ENCODE results near the gene TRAK1.

Gene TRAK1

GRCh38 chr3:42224178-42224577 is 133.0 kb downstream of the TRAK1 start:
- Histone ChIP-seq H3K4me2 (ENCODE audit: low read depth, low read length, poor library complexity, severe bottlenecking) (no peak overlapping the region), H4K20me1 (ENCODE audit: insufficient read depth, low read length, poor library complexity, severe bottlenecking) (no peaks in the 10 kb centered on the region), H3K9ac (ENCODE audit: low read depth, low read length, poor library complexity, severe bottlenecking) (no peak overlapping the region), H3K9me3 (ENCODE audit: insufficient read depth, low read depth, low read length) (no peaks in the 10 kb centered on the region), H3K27me3 (ENCODE audit: insufficient read depth, low read length, poor library complexity, severe bottlenecking) (no peaks in the 10 kb centered on the region), H2AFZ (ENCODE audit: low read length) (no peak overlapping the region), H3K4me1 (ENCODE audit: insufficient read depth, low read length, poor library complexity, severe bottlenecking) (no peaks in the 10 kb centered on the region), H3K79me2 (ENCODE audit: insufficient read depth, low read length) (no peaks in the 10 kb centered on the region), H3F3A (ENCODE audit: low read depth) (no peaks in the 10 kb centered on the region), H3K4me3 (ENCODE audit: low read length, poor library complexity, severe bottlenecking) (no peak overlapping the region), H3K36me3 (ENCODE audit: insufficient read depth, low read length) (peaks cover 41% of the 10 kb centered on the region; the same call in 1 of the 2 replicates), H3K9me2 (replicated peaks; ENCODE audit: low read depth, low read length) (no peaks in the 10 kb centered on the region)
- TF ChIP-seq EZH2phosphoT487 (IDR thresholded peaks at IDR 0.05; ENCODE audit: borderline replicate concordance): no peak
- TF ChIP-seq CTCF (conservative IDR thresholded peaks at IDR 0.05; ENCODE audit: low read length): no peak

DNA sequence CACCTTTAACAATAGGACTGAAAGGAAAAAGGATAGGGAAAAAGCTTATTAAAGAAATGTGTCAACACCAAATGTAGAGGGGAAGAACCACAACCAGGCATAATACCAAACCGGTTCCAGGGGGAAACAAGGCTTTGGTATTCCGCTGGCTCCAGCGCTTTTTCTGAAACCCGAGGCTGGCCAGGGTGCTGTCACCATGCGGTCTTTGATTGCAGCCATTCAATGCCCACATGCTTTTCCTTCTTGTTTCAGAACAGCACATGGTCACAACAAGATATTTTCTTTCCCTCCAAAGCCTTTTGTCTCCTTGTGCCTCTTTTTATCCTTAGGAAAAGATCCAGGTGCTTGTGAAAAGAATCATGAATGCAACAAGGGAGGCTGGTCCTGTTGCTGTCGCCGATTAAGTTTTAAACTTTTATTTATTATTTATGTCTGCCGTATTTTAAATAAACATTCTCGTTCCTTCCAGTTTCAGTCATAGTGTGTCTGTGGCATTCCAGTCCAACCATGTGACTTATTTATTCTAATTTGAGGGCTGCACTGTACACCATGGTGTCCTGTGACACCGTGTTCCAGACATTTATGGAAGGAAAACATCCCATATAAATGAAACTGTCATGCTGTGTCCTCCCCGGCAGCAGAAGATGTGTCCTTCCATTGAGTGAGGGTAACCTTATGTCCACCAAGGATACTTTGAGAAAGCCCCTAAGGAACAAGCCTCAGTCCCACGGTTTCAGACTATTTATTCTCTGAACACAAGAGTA is 133.7 kb downstream of the TRAK1 start:
- H4K20me1 ChIP-seq (ENCODE audit: insufficient read depth, low read length, poor library complexity, severe bottlenecking): no peaks in the 10 kb centered on the region
- TF ChIP-seq CTCF (conservative IDR thresholded peaks at IDR 0.05; ENCODE audit: low read length) (no peak), EZH2phosphoT487 (IDR thresholded peaks at IDR 0.05; ENCODE audit: borderline replicate concordance) (no peak)
- peaks cover 41% of the 10 kb centered on the region; the same call in 1 of the 2 replicates for H3K36me3 ChIP-seq (ENCODE audit: insufficient read depth, low read length)

GRCh38 chr3:42225486-42226363 is 134.6 kb downstream of the TRAK1 start:
- H3K9me3 ChIP-seq (ENCODE audit: insufficient read depth, low read depth, low read length): no peaks in the 10 kb centered on the region
- no peaks in the 10 kb centered on the region for H3K4me1 ChIP-seq (ENCODE audit: insufficient read depth, low read length, poor library complexity, severe bottlenecking)
- TF ChIP-seq CTCF (conservative IDR thresholded peaks at IDR 0.05; ENCODE audit: low read length) (no peak), EZH2phosphoT487 (IDR thresholded peaks at IDR 0.05; ENCODE audit: borderline replicate concordance) (no peak)
- H3K36me3 ChIP-seq (ENCODE audit: insufficient read depth, low read length): peaks cover 36% of the 10 kb centered on the region; the same call in 1 of the 2 replicates
- no peaks in the 10 kb centered on the region for H3K27me3 ChIP-seq (ENCODE audit: insufficient read depth, low read length, poor library complexity, severe bottlenecking)
- H3K4me3 ChIP-seq (ENCODE audit: low read length, poor library complexity, severe bottlenecking): no peak overlapping the region
- no peak overlapping the region for H3K9ac ChIP-seq (ENCODE audit: low read depth, low read length, poor library complexity, severe bottlenecking)
- H3K79me2 ChIP-seq (ENCODE audit: insufficient read depth, low read length): no peaks in the 10 kb centered on the region
- H3F3A ChIP-seq (ENCODE audit: low read depth): no peaks in the 10 kb centered on the region
- no peaks in the 10 kb centered on the region for H3K9me2 ChIP-seq (replicated peaks; ENCODE audit: low read depth, low read length)
- no peak overlapping the region for H3K4me2 ChIP-seq (ENCODE audit: low read depth, low read length, poor library complexity, severe bottlenecking)
- no peaks in the 10 kb centered on the region for H4K20me1 ChIP-seq (ENCODE audit: insufficient read depth, low read length, poor library complexity, severe bottlenecking)
- H2AFZ ChIP-seq (ENCODE audit: low read length): no peak overlapping the region

More for the DNA sequence above, 133.7 kb downstream of the TRAK1 start:
- no peak overlapping the region for H3K4me3 ChIP-seq (ENCODE audit: low read length, poor library complexity, severe bottlenecking)
- H2AFZ ChIP-seq (ENCODE audit: low read length): no peak overlapping the region
- H3K9me3 ChIP-seq (ENCODE audit: insufficient read depth, low read depth, low read length): no peaks in the 10 kb centered on the region
- no peak overlapping the region for H3K4me2 ChIP-seq (ENCODE audit: low read depth, low read length, poor library complexity, severe bottlenecking)
- no peaks in the 10 kb centered on the region for H3K27me3 ChIP-seq (ENCODE audit: insufficient read depth, low read length, poor library complexity, severe bottlenecking)
- H3K9me2 ChIP-seq (replicated peaks; ENCODE audit: low read depth, low read length): no peaks in the 10 kb centered on the region
- H3F3A ChIP-seq (ENCODE audit: low read depth): no peaks in the 10 kb centered on the region
- H3K4me1 ChIP-seq (ENCODE audit: insufficient read depth, low read length, poor library complexity, severe bottlenecking): no peaks in the 10 kb centered on the region
- no peaks in the 10 kb centered on the region for H3K79me2 ChIP-seq (ENCODE audit: insufficient read depth, low read length)
- H3K9ac ChIP-seq (ENCODE audit: low read depth, low read length, poor library complexity, severe bottlenecking): no peak overlapping the region
